ENCODE measurements around the gene RASD2.

RASD2 gene

GRCh38 chr22:35531202-35531601 lies 9.4 kb upstream of the RASD2 start:
- Histone ChIP-seq H3K27ac (ENCODE audit: low read length) (no peak overlapping the region), H3K4me3 (ENCODE audit: low read length) (no peak overlapping the region), H3K27me3 (ENCODE audit: low read depth, low read length) (peaks cover 14% of the 10 kb centered on the region), H3K9ac (ENCODE audit: low read length) (no peak overlapping the region), H3K9me3 (ENCODE audit: insufficient read depth, low read length) (no peaks in the 10 kb centered on the region), H3K4me2 (ENCODE audit: low read length) (no peak overlapping the region), H3K79me2 (ENCODE audit: low read length) (no peaks in the 10 kb centered on the region), H2AFZ (ENCODE audit: low read depth, low read length) (no peak overlapping the region), H4K20me1 (ENCODE audit: insufficient read depth, low read length) (no peaks in the 10 kb centered on the region), H3K36me3 (replicated peaks; ENCODE audit: low read depth, low read length) (no peaks in the 10 kb centered on the region), H3K4me1 (ENCODE audit: low read length) (no peaks in the 10 kb centered on the region)
- no peak for TF ChIP-seq CTCF (IDR thresholded peaks at IDR 0.05; ENCODE audit: low read depth, low read length)
- TF ChIP-seq EZH2phosphoT487 (IDR thresholded peaks at IDR 0.05; ENCODE audit: low read depth), result no peak

GRCh38 chr22:35531676-35532075 lies 9.0 kb upstream of the RASD2 start:
- no peaks in the 10 kb centered on the region for H4K20me1 ChIP-seq (ENCODE audit: insufficient read depth, low read length)
- H3K79me2 ChIP-seq (ENCODE audit: low read length), result no peaks in the 10 kb centered on the region
- no peaks in the 10 kb centered on the region for H3K36me3 ChIP-seq (replicated peaks; ENCODE audit: low read depth, low read length)
- H3K27me3 ChIP-seq (ENCODE audit: low read depth, low read length), result peaks cover 14% of the 10 kb centered on the region
- no peak overlapping the region for H2AFZ ChIP-seq (ENCODE audit: low read depth, low read length)
- no peak overlapping the region for H3K9ac ChIP-seq (ENCODE audit: low read length)
- no peaks in the 10 kb centered on the region for H3K9me3 ChIP-seq (ENCODE audit: insufficient read depth, low read length)
- H3K4me3 ChIP-seq (ENCODE audit: low read length), result no peak overlapping the region
- TF ChIP-seq CTCF (IDR thresholded peaks at IDR 0.05; ENCODE audit: low read depth, low read length) (no peak), EZH2phosphoT487 (IDR thresholded peaks at IDR 0.05; ENCODE audit: low read depth) (no peak)
- no peaks in the 10 kb centered on the region for H3K4me1 ChIP-seq (ENCODE audit: low read length)
- no peak overlapping the region for H3K4me2 ChIP-seq (ENCODE audit: low read length)
- no peak overlapping the region for H3K27ac ChIP-seq (ENCODE audit: low read length)

DNA sequence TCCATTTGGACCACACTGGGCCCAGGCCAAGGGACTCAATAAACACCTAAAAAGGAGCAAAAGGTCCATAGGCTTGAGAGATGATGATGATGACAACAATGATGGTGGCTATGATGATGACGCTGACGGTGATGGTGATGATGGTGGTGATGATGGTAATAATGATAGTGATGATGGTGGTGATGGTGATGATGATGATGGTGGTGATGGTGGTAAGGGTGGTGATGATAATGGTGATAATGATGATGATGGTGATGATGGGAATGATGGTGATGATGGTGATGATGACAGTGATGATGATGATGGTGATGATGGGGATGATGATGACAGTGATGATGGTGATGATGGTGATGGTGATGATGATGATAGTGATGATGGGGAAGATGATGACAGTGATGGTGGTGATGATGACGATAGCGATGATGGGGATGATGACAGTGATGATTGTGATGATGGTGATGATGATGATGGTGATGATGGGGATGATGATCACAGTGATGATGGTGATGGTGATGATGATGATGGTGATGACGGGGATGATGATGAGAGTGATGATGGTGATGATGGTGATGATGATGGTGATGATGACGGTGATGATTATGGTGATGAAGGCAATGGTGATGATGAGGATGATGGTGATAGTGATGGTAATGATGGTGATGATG lies 7.1 kb upstream of the RASD2 start:
- no peak overlapping the region for H3K27ac ChIP-seq (ENCODE audit: low read length)
- H3K27me3 ChIP-seq (ENCODE audit: low read depth, low read length), result peaks cover 14% of the 10 kb centered on the region
- no peaks in the 10 kb centered on the region for H3K4me1 ChIP-seq (ENCODE audit: low read length)
- H4K20me1 ChIP-seq (ENCODE audit: insufficient read depth, low read length), result no peaks in the 10 kb centered on the region
- no peaks in the 10 kb centered on the region for H3K9me3 ChIP-seq (ENCODE audit: insufficient read depth, low read length)
- no peak for TF ChIP-seq EZH2phosphoT487 (IDR thresholded peaks at IDR 0.05; ENCODE audit: low read depth)
- TF ChIP-seq CTCF (IDR thresholded peaks at IDR 0.05; ENCODE audit: low read depth, low read length), result no peak
- no peak overlapping the region for H3K4me3 ChIP-seq (ENCODE audit: low read length)
- H2AFZ ChIP-seq (ENCODE audit: low read depth, low read length), result no peak overlapping the region
- H3K36me3 ChIP-seq (replicated peaks; ENCODE audit: low read depth, low read length), result no peaks in the 10 kb centered on the region
- H3K4me2 ChIP-seq (ENCODE audit: low read length), result no peak overlapping the region
- H3K79me2 ChIP-seq (ENCODE audit: low read length), result no peaks in the 10 kb centered on the region
- no peak overlapping the region for H3K9ac ChIP-seq (ENCODE audit: low read length)

- no peak overlapping the region for H3K4me3 ChIP-seq (ENCODE audit: low read length)
- H3K4me2 ChIP-seq (ENCODE audit: low read length), result no peak overlapping the region
- H3K4me1 ChIP-seq (ENCODE audit: low read length), result no peaks in the 10 kb centered on the region
- H3K27me3 ChIP-seq (ENCODE audit: low read depth, low read length), result peaks cover 14% of the 10 kb centered on the region
- no peak overlapping the region for H3K27ac ChIP-seq (ENCODE audit: low read length)
- H3K9ac ChIP-seq (ENCODE audit: low read length), result no peak overlapping the region
- no peaks in the 10 kb centered on the region for H3K9me3 ChIP-seq (ENCODE audit: insufficient read depth, low read length)
- H3K36me3 ChIP-seq (replicated peaks; ENCODE audit: low read depth, low read length), result no peaks in the 10 kb centered on the region
- H4K20me1 ChIP-seq (ENCODE audit: insufficient read depth, low read length), result no peaks in the 10 kb centered on the region
- TF ChIP-seq EZH2phosphoT487 (IDR thresholded peaks at IDR 0.05; ENCODE audit: low read depth), result no peak
- no peak for TF ChIP-seq CTCF (IDR thresholded peaks at IDR 0.05; ENCODE audit: low read depth, low read length)
- H2AFZ ChIP-seq (ENCODE audit: low read depth, low read length), result no peak overlapping the region
- no peaks in the 10 kb centered on the region for H3K79me2 ChIP-seq (ENCODE audit: low read length)
Observed at GRCh38 chr22:35534091-35534490, 6.5 kb upstream of the RASD2 start.

Measured in OCI-LY3 (cell line).